Osteocyte (in vitro differentiated cells): ENCODE results near the gene ACOT7. TPM values are rescaled to one million over a fixed set of nuclear protein-coding genes. Genes with fewer than 3 reads are reported as not detected.

Source experiments
- DNase-seq: peaks from one replicate; pipeline ENCODE4 v3.0.0; 2021; ENCODE audit warnings: mixed read lengths; ENCODE audit not compliant: unreplicated experiment; ENCODE audit errors: extremely low spot score
- H3K27ac Mint-ChIP-seq: one replicate; pipeline ENCODE4 v1.8.0; 2021; ENCODE audit warnings: mild to moderate bottlenecking, mixed read lengths; ENCODE audit not compliant: unreplicated experiment
- H3K27me3 Mint-ChIP-seq: one replicate; pipeline ENCODE4 v1.8.0; 2021; ENCODE audit warnings: mixed read lengths; ENCODE audit not compliant: unreplicated experiment
- H3K36me3 Mint-ChIP-seq: one replicate; pipeline ENCODE4 v1.8.0; 2021; ENCODE audit warnings: mixed read lengths; ENCODE audit not compliant: unreplicated experiment
- H3K4me1 Mint-ChIP-seq: one replicate; pipeline ENCODE4 v1.8.0; 2021; ENCODE audit warnings: mixed read lengths; ENCODE audit not compliant: unreplicated experiment
- H3K4me3 Mint-ChIP-seq: one replicate; pipeline ENCODE4 v1.8.0; 2021; ENCODE audit warnings: mild to moderate bottlenecking, moderate library complexity, mixed read lengths; ENCODE audit not compliant: unreplicated experiment
- H3K9me3 Mint-ChIP-seq: one replicate; pipeline ENCODE4 v1.8.0; 2021; ENCODE audit warnings: mixed read lengths; ENCODE audit not compliant: unreplicated experiment
- total RNA-seq: library from RNA; stranded (reverse); gene quantifications from 2 replicates; pipeline ENCODE4 v1.2.1, GENCODE V29; 2021
- TF ChIP-seq, protein P1 (sequence below): fragments of 200-600 bp; sonication (generic); IDR thresholded peaks from 2 replicates; pipeline ENCODE4 v1.5.0; 2021; ENCODE audit warnings: antibody characterized with exemption, mild to moderate bottlenecking, moderate library complexity

Gene ACOT7
- total RNA-seq, 1 donor from 2014 or later, result 21.8 TPM

DNA sequence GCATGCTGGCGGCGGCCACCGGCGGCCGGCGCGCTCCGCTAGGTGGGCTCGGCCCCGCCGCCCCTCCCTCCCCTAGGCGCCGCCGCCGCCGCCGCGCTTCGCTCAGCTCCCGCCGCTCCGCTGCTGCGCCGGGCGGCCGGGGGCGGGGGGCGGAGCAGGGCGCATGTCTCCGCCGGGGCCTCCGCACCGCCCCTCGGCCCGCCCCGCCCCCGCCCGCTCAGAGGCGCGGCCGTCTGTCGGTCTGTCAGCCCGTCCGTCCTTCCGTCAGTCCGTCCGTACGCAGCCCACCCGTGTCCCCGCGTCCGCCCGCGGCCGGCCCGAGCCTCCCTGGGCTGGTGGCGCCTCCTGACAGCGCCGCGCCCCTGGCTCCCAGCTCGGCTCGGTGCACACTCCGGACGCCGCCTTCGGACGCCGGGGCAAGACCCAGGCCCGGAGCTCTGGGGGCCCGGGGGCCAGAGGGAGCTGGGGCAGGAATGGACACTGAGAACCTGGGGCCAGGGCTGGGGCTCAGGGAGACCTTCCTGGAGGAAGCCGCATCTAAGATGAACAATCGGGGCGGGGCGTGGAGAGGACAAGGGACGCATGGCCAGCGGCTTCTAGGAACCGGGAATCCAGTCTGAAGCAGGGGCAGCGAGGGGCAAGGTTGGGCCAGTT is 132.5 kb downstream of the ACOT7 start, which contains the start of gene GPR153:
GPR153 (minus strand) TSS at position 138 of the 654 bp plus-strand sequence. CDS start 6,193 bp downstream, outside the sequence.
- Mint-ChIP-seq H3K4me1 (peaks cover 3% of the 10 kb centered on the region), H3K36me3 (no peaks in the 10 kb centered on the region), H3K9me3 (no peaks in the 10 kb centered on the region), H3K27ac (no peak within 1 kb of the TSS), H3K4me3 (peak within 1 kb of the TSS; percentile 61), H3K27me3 (no peaks in the 10 kb centered on the region)
- TF ChIP-seq, protein P1, sequence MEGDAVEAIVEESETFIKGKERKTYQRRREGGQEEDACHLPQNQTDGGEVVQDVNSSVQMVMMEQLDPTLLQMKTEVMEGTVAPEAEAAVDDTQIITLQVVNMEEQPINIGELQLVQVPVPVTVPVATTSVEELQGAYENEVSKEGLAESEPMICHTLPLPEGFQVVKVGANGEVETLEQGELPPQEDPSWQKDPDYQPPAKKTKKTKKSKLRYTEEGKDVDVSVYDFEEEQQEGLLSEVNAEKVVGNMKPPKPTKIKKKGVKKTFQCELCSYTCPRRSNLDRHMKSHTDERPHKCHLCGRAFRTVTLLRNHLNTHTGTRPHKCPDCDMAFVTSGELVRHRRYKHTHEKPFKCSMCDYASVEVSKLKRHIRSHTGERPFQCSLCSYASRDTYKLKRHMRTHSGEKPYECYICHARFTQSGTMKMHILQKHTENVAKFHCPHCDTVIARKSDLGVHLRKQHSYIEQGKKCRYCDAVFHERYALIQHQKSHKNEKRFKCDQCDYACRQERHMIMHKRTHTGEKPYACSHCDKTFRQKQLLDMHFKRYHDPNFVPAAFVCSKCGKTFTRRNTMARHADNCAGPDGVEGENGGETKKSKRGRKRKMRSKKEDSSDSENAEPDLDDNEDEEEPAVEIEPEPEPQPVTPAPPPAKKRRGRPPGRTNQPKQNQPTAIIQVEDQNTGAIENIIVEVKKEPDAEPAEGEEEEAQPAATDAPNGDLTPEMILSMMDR, result no peak
- DNase-seq, result no peak

DNA sequence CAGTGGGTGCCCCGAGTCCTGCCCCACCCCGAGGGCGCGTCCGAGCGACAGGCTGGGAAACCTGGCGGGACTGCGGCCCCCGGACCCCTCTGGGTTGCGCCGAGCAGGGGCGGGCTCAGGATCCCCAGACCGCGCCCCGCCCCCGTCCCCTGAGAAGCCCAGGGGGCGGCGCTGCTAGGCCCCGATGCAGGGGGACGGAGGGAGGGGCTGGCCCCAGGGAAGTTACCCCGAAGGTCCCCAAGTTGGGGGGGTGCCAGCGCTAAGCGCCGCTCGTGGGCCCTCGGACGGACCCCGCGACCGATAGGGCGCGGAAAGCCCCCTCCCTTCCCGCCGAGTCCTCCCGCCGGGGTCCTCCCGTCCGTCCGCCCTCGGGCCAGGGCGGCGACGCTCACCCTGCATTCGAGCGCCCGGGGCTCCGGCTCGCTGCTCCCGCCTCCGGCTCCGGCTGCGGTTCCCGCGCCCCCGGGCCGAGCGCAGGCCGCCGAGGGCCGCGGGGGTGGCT is 133.1 kb downstream of the ACOT7 start:
- TF ChIP-seq, protein P1, result no peak
- no peak for DNase-seq
- Mint-ChIP-seq H3K4me3 (no peak overlapping the region), H3K27me3 (no peaks in the 10 kb centered on the region), H3K27ac (no peak overlapping the region), H3K36me3 (no peaks in the 10 kb centered on the region), H3K4me1 (peaks cover 3% of the 10 kb centered on the region), H3K9me3 (no peaks in the 10 kb centered on the region)

DNA sequence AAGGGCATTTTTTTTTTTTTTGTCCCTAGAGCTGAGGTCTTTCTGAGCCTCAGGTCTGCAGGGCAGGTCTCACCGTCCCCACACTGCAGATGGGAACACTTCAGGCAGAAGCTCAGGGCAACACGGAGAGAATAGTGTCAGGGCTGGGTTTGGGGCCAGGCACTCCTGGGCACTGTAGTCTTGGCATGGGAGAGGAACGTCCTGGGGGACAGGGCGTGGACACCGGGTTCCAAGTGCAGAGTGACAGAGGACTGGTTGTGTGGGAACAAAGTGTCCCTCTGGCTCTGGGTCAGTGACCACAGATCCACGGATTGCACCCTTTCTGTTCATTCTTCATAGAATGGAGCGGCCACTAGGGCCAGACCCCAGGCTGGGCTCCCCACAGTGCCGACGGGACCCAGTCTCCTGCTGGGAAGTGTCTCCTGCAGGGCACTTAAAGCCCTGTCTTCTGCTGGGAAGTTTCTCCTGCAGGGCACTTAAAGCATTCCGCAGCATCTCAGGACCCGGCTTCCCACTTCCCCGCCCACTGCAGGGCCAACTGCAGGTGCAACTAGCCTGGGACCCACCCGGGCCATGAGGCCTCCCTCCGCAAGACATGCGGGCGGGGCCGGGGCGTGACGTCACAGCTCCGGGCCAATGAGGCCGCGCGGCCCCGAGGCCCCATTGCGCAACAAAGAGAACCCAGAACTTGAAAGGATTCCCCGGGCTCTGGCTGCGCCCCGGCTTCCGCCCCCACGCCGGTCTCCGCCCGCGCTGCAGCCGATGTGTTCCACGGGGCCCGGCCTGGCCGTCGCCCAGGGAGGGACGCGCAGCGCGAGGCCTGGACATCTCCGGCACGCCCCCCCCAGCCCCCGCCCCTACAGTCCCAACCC is 133.8 kb downstream of the ACOT7 start:
- H3K27ac Mint-ChIP-seq, result no peak overlapping the region

DNA sequence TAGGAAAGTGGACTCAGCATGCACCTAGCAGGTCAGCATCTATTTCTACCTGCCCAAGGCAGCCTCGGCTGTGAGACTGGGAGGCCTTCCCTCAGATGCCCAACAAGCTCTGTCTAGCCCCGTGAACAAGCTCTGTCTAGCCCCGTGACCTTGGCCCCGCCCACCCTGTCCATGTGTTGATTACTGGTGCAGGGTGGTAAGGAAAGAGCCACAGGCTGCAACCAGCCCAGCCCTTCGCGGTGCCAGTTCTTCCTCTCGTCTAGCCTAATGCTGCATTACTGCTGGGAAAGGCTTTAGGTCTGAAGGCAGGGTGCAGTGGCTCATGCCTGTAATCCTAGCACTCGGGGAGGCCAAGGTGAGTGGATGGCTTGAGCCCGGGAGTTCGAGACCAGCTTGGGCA is 134.9 kb downstream of the ACOT7 start:
- TF ChIP-seq, protein P1, result no peak
- peaks cover 3% of the 10 kb centered on the region for H3K4me1 Mint-ChIP-seq
- no peaks in the 10 kb centered on the region for H3K27me3 Mint-ChIP-seq
- H3K36me3 Mint-ChIP-seq, result no peaks in the 10 kb centered on the region
- no peak overlapping the region for H3K27ac Mint-ChIP-seq
- H3K9me3 Mint-ChIP-seq, result no peaks in the 10 kb centered on the region
- no peak overlapping the region for H3K4me3 Mint-ChIP-seq
- no peak for DNase-seq

More for the DNA sequence above, 133.8 kb downstream of the ACOT7 start:
- TF ChIP-seq, protein P1, result no peak
- H3K9me3 Mint-ChIP-seq, result no peaks in the 10 kb centered on the region
- H3K27me3 Mint-ChIP-seq, result no peaks in the 10 kb centered on the region
- peak overlapping the region; percentile 38 for H3K4me3 Mint-ChIP-seq
- H3K36me3 Mint-ChIP-seq, result no peaks in the 10 kb centered on the region
- DNase-seq, result no peak
- peaks cover 3% of the 10 kb centered on the region for H3K4me1 Mint-ChIP-seq
